ENCODE results near the gene FCAMR. TPM values are rescaled to one million over a fixed set of nuclear protein-coding genes. Genes with fewer than 3 reads are reported as not detected.

FCAMR gene
- total and polyA plus RNA-seq, 2 experiments from 2014 or later = not detected

DNA sequence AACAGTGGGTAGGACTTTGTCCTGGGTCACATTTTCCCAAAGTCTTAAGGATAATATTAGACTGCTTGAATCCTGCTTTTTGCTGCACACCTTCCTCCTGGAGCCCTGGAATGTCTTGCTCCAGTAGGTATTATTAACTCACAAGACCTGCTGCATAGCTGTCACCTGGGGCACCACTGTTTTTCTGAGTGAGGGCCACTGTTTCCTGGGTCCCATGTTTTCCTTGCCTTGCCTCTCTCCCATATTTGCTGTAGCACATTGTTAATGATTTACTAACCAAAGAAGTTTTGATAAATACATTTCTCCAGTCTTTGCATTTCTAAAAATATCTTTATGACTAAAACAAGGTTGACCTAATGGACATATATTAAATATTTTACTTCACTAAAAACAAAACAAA lies 22.5 kb upstream of the FCAMR start:
- no peak overlapping the region for H3K9ac ChIP-seq
- H3K27me3 ChIP-seq (replicated peaks; ENCODE audit: insufficient read depth) = no peaks in the 10 kb centered on the region
- H3K79me2 ChIP-seq (ENCODE audit: insufficient read depth) = no peaks in the 10 kb centered on the region
- TF ChIP-seq EZH2 (IDR thresholded peaks at IDR 0.05; ENCODE audit: insufficient read depth, poor library complexity, severe bottlenecking) (no peak), EZH2phosphoT487 (IDR thresholded peaks at IDR 0.05; ENCODE audit: insufficient read depth, low read depth) (no peak)
- H3K9me3 ChIP-seq (ENCODE audit: low read depth) = no peaks in the 10 kb centered on the region
- H2AFZ ChIP-seq = no peak overlapping the region
- H3K4me1 ChIP-seq (ENCODE audit: insufficient read depth) = no peaks in the 10 kb centered on the region
- in situ Hi-C loops (cut with MboI) = no loop called here
- H3K9me2 ChIP-seq (ENCODE audit: insufficient read depth) = no peaks in the 10 kb centered on the region
- DNase-seq = no peak
- H4K20me1 ChIP-seq (ENCODE audit: insufficient read depth) = no peaks in the 10 kb centered on the region
- H3K27ac ChIP-seq = no peak overlapping the region
- no peaks in the 10 kb centered on the region for H3K36me3 ChIP-seq (ENCODE audit: low read depth)
- no peak overlapping the region for H3K4me3 ChIP-seq
- H3K4me2 ChIP-seq (ENCODE audit: unreplicated experiment) = no peak overlapping the region
- no peaks in the 10 kb centered on the region for H3F3A ChIP-seq (ENCODE audit: insufficient read depth)

DNA sequence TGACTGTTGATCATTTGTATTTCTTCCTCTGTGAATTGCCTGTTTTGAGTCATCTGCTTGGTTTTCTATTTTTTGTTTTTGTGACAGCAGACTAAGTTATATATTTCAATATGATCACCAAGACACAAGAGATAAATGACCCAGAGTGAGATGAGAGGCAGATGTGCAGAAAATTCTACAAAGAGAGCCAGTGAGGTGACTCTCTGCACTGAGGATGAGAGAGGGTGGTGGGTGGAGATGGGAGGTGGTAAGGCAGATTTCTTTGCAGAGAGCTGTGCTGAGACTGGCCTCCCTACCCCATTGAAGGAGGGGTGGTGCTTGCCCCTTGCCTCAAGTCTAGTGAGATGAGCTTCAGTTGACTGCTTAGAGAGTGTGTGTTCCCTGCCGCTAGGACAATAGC lies 17.6 kb upstream of the FCAMR start:
- no peak for TF ChIP-seq EZH2phosphoT487 (IDR thresholded peaks at IDR 0.05; ENCODE audit: insufficient read depth, low read depth)
- no peak overlapping the region for H3K27ac ChIP-seq
- H2AFZ ChIP-seq = no peak overlapping the region
- no peaks in the 10 kb centered on the region for H4K20me1 ChIP-seq (ENCODE audit: insufficient read depth)
- no peak overlapping the region for H3K9ac ChIP-seq
- no peak overlapping the region for H3K4me3 ChIP-seq
- DNase-seq = no peak
- H3K9me2 ChIP-seq (ENCODE audit: insufficient read depth) = no peaks in the 10 kb centered on the region
- no peaks in the 10 kb centered on the region for H3F3A ChIP-seq (ENCODE audit: insufficient read depth)
- H3K4me1 ChIP-seq (ENCODE audit: insufficient read depth) = no peaks in the 10 kb centered on the region
- H3K36me3 ChIP-seq (ENCODE audit: low read depth) = no peaks in the 10 kb centered on the region
- H3K27me3 ChIP-seq (replicated peaks; ENCODE audit: insufficient read depth) = peaks cover 7% of the 10 kb centered on the region; the same call in 1 of the 2 replicates
- in situ Hi-C loops (cut with MboI) = no loop called here
- WGBS, 2 experiments (ENCODE audit: low coverage in 1 of 2, low lambda C conversion rate in 2 of 2, missing lambda C conversion rate in 2 of 2) = 75 to 80% methylated on average over 1 of the region's 1 CpG
- no peaks in the 10 kb centered on the region for H3K9me3 ChIP-seq (ENCODE audit: low read depth)
- no peak overlapping the region for H3K4me2 ChIP-seq (ENCODE audit: unreplicated experiment)
- H3K79me2 ChIP-seq (ENCODE audit: insufficient read depth) = no peaks in the 10 kb centered on the region

DNA sequence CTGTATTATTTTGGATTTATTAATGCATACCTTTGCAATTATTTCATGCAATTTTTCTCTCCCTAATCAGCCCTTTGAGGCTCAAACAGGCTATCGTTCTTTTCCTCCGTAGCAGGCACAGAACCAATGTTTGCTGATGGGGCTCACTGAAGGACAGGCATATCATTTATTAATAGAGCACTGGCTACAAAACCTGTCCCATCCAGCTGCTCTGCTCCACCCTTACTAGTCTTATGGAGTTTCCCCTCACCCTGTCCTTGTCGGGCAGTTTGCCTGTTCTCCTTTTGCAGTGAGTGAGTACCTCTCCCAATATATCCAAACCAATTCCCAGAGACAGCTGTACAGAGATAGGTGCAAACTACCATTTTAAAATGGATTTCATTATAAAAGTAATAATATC lies 16.6 kb upstream of the FCAMR start:
- H3K79me2 ChIP-seq (ENCODE audit: insufficient read depth) = no peaks in the 10 kb centered on the region
- no peaks in the 10 kb centered on the region for H4K20me1 ChIP-seq (ENCODE audit: insufficient read depth)
- in situ Hi-C loops (cut with MboI) = no loop called here
- no peaks in the 10 kb centered on the region for H3K9me3 ChIP-seq (ENCODE audit: low read depth)
- no peak for TF ChIP-seq EZH2 (IDR thresholded peaks at IDR 0.05; ENCODE audit: insufficient read depth, poor library complexity, severe bottlenecking)
- TF ChIP-seq EZH2phosphoT487 (IDR thresholded peaks at IDR 0.05; ENCODE audit: insufficient read depth, low read depth) = no peak
- no peaks in the 10 kb centered on the region for H3F3A ChIP-seq (ENCODE audit: insufficient read depth)
- H3K36me3 ChIP-seq (ENCODE audit: low read depth) = no peaks in the 10 kb centered on the region
- H3K4me3 ChIP-seq = no peak overlapping the region
- H2AFZ ChIP-seq = no peak overlapping the region
- H3K4me1 ChIP-seq (ENCODE audit: insufficient read depth) = no peaks in the 10 kb centered on the region
- WGBS, 2 experiments (ENCODE audit: low coverage in 1 of 2, low lambda C conversion rate in 2 of 2, missing lambda C conversion rate in 2 of 2) = 63 to 69% methylated on average over 3 of the region's 3 CpGs
- H3K27me3 ChIP-seq (replicated peaks; ENCODE audit: insufficient read depth) = peaks cover 7% of the 10 kb centered on the region; the same call in 1 of the 2 replicates
- no peak overlapping the region for H3K4me2 ChIP-seq (ENCODE audit: unreplicated experiment)
- DNase-seq = no peak
- no peaks in the 10 kb centered on the region for H3K9me2 ChIP-seq (ENCODE audit: insufficient read depth)
- H3K9ac ChIP-seq = no peak overlapping the region
- no peak overlapping the region for H3K27ac ChIP-seq

DNA sequence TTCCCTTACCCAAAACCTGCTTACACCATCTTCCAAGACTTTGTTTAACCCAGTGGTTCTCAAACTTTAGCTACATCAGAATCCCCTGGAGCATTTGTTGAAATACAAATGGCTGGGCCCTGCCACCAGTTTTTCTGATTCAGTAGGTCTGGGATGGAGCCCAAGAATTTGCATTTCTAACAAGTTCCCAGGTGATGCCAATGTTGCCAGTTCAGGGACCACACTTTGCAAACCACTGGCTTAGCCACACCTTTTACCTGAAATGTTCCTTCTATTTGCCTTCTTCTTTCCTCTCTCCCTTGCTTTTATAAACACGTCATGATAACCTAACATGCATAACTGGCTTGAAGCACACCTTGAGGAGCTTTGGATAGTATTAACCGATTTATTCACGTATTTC lies 16.1 kb upstream of the FCAMR start:
- Histone ChIP-seq H3K4me3 (no peak overlapping the region), H3K9me2 (ENCODE audit: insufficient read depth) (no peaks in the 10 kb centered on the region), H3K4me1 (ENCODE audit: insufficient read depth) (no peaks in the 10 kb centered on the region), H3K27ac (no peak overlapping the region), H3K79me2 (ENCODE audit: insufficient read depth) (no peaks in the 10 kb centered on the region), H3K27me3 (replicated peaks; ENCODE audit: insufficient read depth) (peaks cover 7% of the 10 kb centered on the region; the same call in 1 of the 2 replicates), H4K20me1 (ENCODE audit: insufficient read depth) (no peaks in the 10 kb centered on the region), H2AFZ (no peak overlapping the region), H3F3A (ENCODE audit: insufficient read depth) (no peaks in the 10 kb centered on the region), H3K36me3 (ENCODE audit: low read depth) (no peaks in the 10 kb centered on the region), H3K9ac (no peak overlapping the region), H3K4me2 (ENCODE audit: unreplicated experiment) (no peak overlapping the region), H3K9me3 (ENCODE audit: low read depth) (no peaks in the 10 kb centered on the region)
- DNase-seq = no peak
- in situ Hi-C loops (cut with MboI) = no loop called here
- no peak for TF ChIP-seq EZH2phosphoT487 (IDR thresholded peaks at IDR 0.05; ENCODE audit: insufficient read depth, low read depth)
- no peak for TF ChIP-seq EZH2 (IDR thresholded peaks at IDR 0.05; ENCODE audit: insufficient read depth, poor library complexity, severe bottlenecking)
- WGBS, 2 experiments (ENCODE audit: low coverage in 1 of 2, low lambda C conversion rate in 2 of 2, missing lambda C conversion rate in 2 of 2) = 81% methylated on average over 3 of the region's 3 CpGs

DNA sequence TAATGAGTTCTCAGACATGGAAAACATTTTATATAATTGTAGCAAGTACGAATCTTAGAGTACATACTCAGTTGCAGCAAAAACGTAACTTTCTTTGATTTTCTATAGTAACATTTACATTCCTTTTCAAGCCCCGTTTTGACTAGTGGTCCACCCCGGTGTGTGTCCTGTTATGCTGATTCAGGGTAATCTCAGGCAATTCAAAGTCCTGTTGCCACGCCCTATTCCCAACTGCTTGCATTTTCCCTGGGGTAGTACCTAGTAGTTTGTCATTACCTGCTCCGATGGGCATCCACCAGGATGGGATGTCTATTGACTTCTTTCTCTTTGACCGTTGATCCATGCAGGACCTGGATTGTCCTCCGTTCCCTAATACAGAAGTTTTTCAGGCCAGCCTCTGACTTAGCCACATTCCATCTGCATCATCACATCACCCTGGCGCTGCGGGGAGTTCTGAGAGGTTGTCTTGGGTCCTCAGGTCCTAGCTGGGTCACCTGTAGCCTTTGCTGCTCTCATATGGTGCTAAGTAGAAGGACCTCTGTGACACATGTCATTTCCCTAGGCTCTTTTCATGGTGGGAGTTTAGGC lies 15.0 kb upstream of the FCAMR start:
- Histone ChIP-seq H3K36me3 (ENCODE audit: low read depth) (no peaks in the 10 kb centered on the region), H3K4me2 (ENCODE audit: unreplicated experiment) (no peak overlapping the region), H3K9me3 (ENCODE audit: low read depth) (no peaks in the 10 kb centered on the region), H3K79me2 (ENCODE audit: insufficient read depth) (no peaks in the 10 kb centered on the region), H3K4me1 (ENCODE audit: insufficient read depth) (no peaks in the 10 kb centered on the region), H3K9me2 (ENCODE audit: insufficient read depth) (no peaks in the 10 kb centered on the region), H3F3A (ENCODE audit: insufficient read depth) (no peaks in the 10 kb centered on the region), H3K4me3 (no peak overlapping the region), H3K9ac (no peak overlapping the region), H2AFZ (no peak overlapping the region), H3K27ac (no peak overlapping the region), H3K27me3 (replicated peaks; ENCODE audit: insufficient read depth) (peaks cover 7% of the 10 kb centered on the region; the same call in 1 of the 2 replicates), H4K20me1 (ENCODE audit: insufficient read depth) (no peaks in the 10 kb centered on the region)
- TF ChIP-seq EZH2phosphoT487 (IDR thresholded peaks at IDR 0.05; ENCODE audit: insufficient read depth, low read depth) (no peak), EZH2 (IDR thresholded peaks at IDR 0.05; ENCODE audit: insufficient read depth, poor library complexity, severe bottlenecking) (no peak)
- in situ Hi-C loops (cut with MboI) = no loop called here
- DNase-seq = no peak
- WGBS, 2 experiments (ENCODE audit: low coverage in 1 of 2, low lambda C conversion rate in 2 of 2, missing lambda C conversion rate in 2 of 2) = 55 to 64% methylated on average over 10 of the region's 10 CpGs

Data from GM23248 (cell line).